Gastrocnemius medialis (tissue), 4 donors: ENCODE results near the gene TMEM63C. TPM values are rescaled to one million over a fixed set of nuclear protein-coding genes. Genes with fewer than 3 reads are reported as not detected.

Experiments used
- ATAC-seq, 2 donors: fragments of 150-250 bp; one replicate each; pipeline ENCODE4 v1.9.1; 2016
- DNase-seq, 2 donors: peaks; one replicate each; pipeline ENCODE4 v3.0.0-alpha.2; 2019
- H3K27ac ChIP-seq, 4 donors: fragments of 200-600 bp; sonication (generic); 1 replicate in 1 of 4; 2 replicates in 3 of 4; pipeline ENCODE4 v1.5.1; 2016 to 2018; ENCODE audit warnings: mild to moderate bottlenecking in 2 of 4, moderate library complexity in 1 of 4
- H3K27me3 ChIP-seq, 3 donors: fragments of 200-600 bp; sonication (generic) in 2 of 3; 1 replicate in 1 of 3; 2 replicates in 2 of 3; pipeline versions ENCODE4 v1.5.1 to v1.6.0; 2016 to 2019; ENCODE audit warnings: mild to moderate bottlenecking in 1 of 3, moderate library complexity in 1 of 3
- H3K36me3 ChIP-seq, 2 donors: fragments of 200-600 bp; sonication (generic) in 1 of 2; one replicate each; pipeline ENCODE4 v1.5.1; 2017 to 2018
- H3K4me1 ChIP-seq, 2 donors: fragments of 200-600 bp; sonication (generic) in 1 of 2; one replicate each; pipeline ENCODE4 v1.5.1; 2016 to 2017; ENCODE audit warnings: mild to moderate bottlenecking in 2 of 2
- H3K4me3 ChIP-seq, 4 donors: fragments of 200-600 bp; sonication (generic) in 3 of 4; 1 replicate in 1 of 4; 2 replicates in 3 of 4; pipeline ENCODE4 v1.5.1; 2016 to 2019; ENCODE audit warnings: mild to moderate bottlenecking in 2 of 4
- H3K9me3 ChIP-seq, 3 donors: fragments of 200-600 bp; sonication (generic) in 2 of 3; 1 replicate in 1 of 3; 2 replicates in 2 of 3; pipeline ENCODE4 v1.5.1; 2016 to 2019
- POLR2A ChIP-seq, 2 donors: fragments of 450-650 bp; IDR thresholded peaks; one replicate each; pipeline ENCODE4 v1.6.1; 2017; ENCODE audit warnings: antibody characterized with exemption in 2 of 2, mild to moderate bottlenecking in 2 of 2, moderate library complexity in 2 of 2
- in situ Hi-C, 4 donors: fragments of 200-750 bp; cut with MboI; loops; one replicate each; pipeline versions ENCODE4 v1.15.0 to v1.8.0; 2017; ENCODE audit warnings: low sequenced_read_pairs in 4 of 4
- intact Hi-C: fragments of 100-400 bp; cut with DNase I; formaldehyde crosslinking; loops from one replicate; pipeline ENCODE4 v1.15.1; 2023; ENCODE audit warnings: low total_unique reads
- total RNA-seq, 4 donors: library from RNA; depleted of rRNA; stranded (reverse); fragments of >200 nt; gene quantifications; one replicate each; pipeline versions ENCODE4 v1.1.0 to v1.2.3, GENCODE V29; 2016
- TF ChIP-seq, protein P1 (sequence below), 5 experiments: fragments of 450-650 bp in 3 of 5; fragments of 200-600 bp in 2 of 5; sonication (generic) in 2 of 5; IDR thresholded peaks in 4 of 5; conservative IDR thresholded peaks in 1 of 5; 1 replicate in 4 of 5; 2 replicates in 1 of 5; pipeline ENCODE4 v1.5.1; 2016 to 2019; ENCODE audit warnings: antibody characterized with exemption in 5 of 5, mild to moderate bottlenecking in 3 of 5, moderate library complexity in 3 of 5

TMEM63C gene
- total RNA-seq, 4 donors from 2014 or later: 0.05 TPM; not detected in 2

DNA sequence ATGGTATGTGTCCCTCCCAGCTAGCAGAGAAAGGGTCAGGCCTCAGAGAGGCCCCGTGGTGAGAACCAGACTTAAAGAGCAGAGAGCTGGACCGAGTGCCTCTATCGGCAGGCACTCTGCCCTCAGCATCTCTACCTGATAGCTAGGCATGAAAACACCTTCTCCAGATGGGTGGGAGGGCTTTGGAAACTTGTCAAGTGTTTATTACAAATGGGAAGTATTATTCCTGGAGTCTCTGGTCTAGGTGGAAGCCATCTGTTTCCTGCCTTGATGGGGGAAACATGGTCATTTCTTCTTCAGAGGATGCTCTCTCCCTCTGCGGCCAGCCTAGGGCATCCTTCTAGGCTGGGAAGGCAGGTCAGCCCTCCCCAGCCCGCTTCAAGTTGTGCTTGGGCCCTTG, 2.3 kb downstream of the TMEM63C start:
- Histone ChIP-seq H3K27ac (no peak overlapping the region), H3K9me3 (no peaks in the 10 kb centered on the region), H3K36me3 (no peaks in the 10 kb centered on the region), H3K4me3 (no peak overlapping the region), H3K4me1 (no peaks in the 10 kb centered on the region), H3K27me3 (peaks cover 29 to 33% (median 33%) of the 10 kb centered on the region in 3 donors)
- DNase-seq (no peak), ATAC-seq (no peak)
- in situ Hi-C loops: no loop called here
- intact Hi-C loops: no loop called here
- TF ChIP-seq POLR2A (IDR thresholded peaks at IDR 0.05): no peak
- TF ChIP-seq, protein P1, sequence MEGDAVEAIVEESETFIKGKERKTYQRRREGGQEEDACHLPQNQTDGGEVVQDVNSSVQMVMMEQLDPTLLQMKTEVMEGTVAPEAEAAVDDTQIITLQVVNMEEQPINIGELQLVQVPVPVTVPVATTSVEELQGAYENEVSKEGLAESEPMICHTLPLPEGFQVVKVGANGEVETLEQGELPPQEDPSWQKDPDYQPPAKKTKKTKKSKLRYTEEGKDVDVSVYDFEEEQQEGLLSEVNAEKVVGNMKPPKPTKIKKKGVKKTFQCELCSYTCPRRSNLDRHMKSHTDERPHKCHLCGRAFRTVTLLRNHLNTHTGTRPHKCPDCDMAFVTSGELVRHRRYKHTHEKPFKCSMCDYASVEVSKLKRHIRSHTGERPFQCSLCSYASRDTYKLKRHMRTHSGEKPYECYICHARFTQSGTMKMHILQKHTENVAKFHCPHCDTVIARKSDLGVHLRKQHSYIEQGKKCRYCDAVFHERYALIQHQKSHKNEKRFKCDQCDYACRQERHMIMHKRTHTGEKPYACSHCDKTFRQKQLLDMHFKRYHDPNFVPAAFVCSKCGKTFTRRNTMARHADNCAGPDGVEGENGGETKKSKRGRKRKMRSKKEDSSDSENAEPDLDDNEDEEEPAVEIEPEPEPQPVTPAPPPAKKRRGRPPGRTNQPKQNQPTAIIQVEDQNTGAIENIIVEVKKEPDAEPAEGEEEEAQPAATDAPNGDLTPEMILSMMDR (IDR thresholded peaks at IDR 0.05 in 4 of 5, conservative IDR thresholded peaks at IDR 0.05 in 1 of 5): no peak

DNA sequence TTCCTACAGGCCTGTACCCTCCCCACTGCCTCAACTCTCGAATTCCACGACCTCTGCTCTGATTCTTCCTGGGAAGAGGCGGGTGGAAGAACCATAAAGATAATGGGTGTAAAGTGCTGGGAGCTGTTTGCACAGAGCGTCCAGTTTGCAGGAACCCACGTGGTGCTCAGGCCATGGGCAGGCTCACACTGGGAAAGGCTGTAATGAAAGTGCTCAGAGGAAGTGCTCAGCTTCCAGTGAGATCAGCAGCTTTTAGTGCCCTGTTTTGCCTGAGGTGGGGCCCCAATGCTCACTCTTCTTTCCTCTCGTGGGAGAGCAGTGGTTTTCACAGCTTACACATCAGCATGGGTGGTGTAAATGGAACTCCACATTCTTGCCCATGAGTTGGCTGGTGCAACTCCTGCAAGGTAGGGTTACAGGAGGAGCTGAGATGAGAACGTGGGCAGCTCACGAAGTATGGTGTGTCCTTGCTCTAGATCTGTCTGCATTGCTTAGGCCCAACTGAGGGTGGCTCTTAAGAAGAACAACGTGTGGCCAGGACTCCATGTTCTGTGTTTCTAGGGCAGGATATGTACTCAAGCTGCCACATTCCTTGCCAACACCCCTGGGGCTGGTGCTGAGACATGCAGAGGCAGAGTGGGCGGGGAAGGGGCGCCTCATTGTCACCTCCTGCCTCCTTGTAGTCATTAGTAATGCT, 2.9 kb downstream of the TMEM63C start:
- DNase-seq (no peak), ATAC-seq (no peak)
- peaks cover 29 to 33% (median 31%) of the 10 kb centered on the region in 3 donors for H3K27me3 ChIP-seq
- H3K4me1 ChIP-seq: no peaks in the 10 kb centered on the region
- no peak for TF ChIP-seq POLR2A (IDR thresholded peaks at IDR 0.05)
- TF ChIP-seq, protein P1 (IDR thresholded peaks at IDR 0.05 in 4 of 5, conservative IDR thresholded peaks at IDR 0.05 in 1 of 5): no peak
- no peak overlapping the region for H3K4me3 ChIP-seq
- no peaks in the 10 kb centered on the region for H3K9me3 ChIP-seq
- H3K36me3 ChIP-seq: no peaks in the 10 kb centered on the region
- intact Hi-C loops: no loop called here
- in situ Hi-C loops: no loop called here
- no peak overlapping the region for H3K27ac ChIP-seq

DNA sequence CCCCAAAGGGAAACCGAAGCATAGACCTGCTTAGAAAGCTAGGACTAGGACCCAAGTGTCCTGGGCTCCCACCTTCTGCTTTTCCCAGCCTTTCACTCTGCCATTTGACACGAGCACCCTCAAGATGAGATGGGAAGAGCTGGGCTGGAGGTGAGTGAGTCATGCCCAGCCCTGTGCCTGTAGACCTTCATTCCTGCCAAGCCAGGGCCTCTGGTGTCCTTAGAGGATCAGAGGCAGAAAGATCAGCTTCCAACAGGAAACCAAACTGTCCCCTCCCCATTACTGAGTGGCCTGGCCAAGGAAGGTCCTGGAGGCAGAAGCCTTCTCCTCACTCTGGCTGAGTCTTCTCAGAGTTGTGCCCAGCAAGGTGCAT, 3.5 kb downstream of the TMEM63C start:
- no peaks in the 10 kb centered on the region for H3K9me3 ChIP-seq
- DNase-seq (no peak), ATAC-seq (no peak)
- H3K36me3 ChIP-seq: no peaks in the 10 kb centered on the region
- H3K27ac ChIP-seq: no peak overlapping the region
- intact Hi-C loops: no loop called here
- in situ Hi-C loops: no loop called here
- TF ChIP-seq, protein P1 (IDR thresholded peaks at IDR 0.05 in 4 of 5, conservative IDR thresholded peaks at IDR 0.05 in 1 of 5): no peak
- TF ChIP-seq POLR2A (IDR thresholded peaks at IDR 0.05): no peak
- no peak overlapping the region for H3K4me3 ChIP-seq
- peaks cover 26 to 28% (median 27%) of the 10 kb centered on the region in 3 donors for H3K27me3 ChIP-seq
- H3K4me1 ChIP-seq: no peaks in the 10 kb centered on the region

DNA sequence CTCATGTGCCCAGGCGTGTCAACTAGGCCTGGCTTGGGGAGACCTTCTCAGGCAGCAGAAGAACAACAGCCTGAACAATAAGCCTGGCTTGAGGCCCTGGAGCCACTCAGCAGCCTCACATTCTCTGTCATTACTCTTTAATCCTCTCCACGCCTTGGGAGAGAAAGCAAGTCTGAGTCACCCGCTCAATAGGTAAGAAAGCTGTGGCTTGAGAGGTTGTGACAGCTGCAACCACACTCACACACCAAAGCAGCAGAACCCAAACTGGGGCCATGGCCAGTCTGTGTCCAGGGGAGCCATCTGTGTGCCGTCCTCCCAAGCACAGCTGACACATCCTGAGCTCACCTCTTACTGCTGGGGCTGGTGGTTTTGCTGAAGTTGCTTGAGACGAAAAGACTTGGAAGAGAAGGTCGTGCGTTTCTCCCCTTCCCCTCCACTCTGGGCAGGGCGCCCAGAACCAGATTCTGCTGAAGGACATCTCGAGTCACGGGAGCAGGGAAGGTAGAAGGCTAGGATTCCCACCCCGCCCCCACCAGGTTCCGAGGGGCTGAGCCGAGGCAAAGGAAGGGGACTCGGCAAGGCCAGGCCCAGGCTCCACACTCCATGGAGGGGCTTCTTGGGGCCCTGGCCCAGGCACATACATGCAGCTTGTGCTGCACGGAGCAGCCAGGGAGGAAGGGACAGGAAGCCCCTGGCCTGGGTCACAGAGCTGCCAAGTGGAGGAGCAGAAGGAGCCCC, 5.5 kb downstream of the TMEM63C start:
- H3K27me3 ChIP-seq: peaks cover 9 to 14% (median 13%) of the 10 kb centered on the region in 3 donors
- H3K36me3 ChIP-seq: no peaks in the 10 kb centered on the region
- H3K4me3 ChIP-seq: no peak overlapping the region
- no peaks in the 10 kb centered on the region for H3K9me3 ChIP-seq
- ATAC-seq: peak in 1 of 2 donors; percentile 33
- intact Hi-C loops: no loop called here
- in situ Hi-C loops: no loop called here
- no peaks in the 10 kb centered on the region for H3K4me1 ChIP-seq
- no peak for TF ChIP-seq POLR2A (IDR thresholded peaks at IDR 0.05)
- TF ChIP-seq, protein P1 (IDR thresholded peaks at IDR 0.05 in 4 of 5, conservative IDR thresholded peaks at IDR 0.05 in 1 of 5): no peak
- DNase-seq: no peak
- H3K27ac ChIP-seq: no peak overlapping the region
